CD14-positive monocyte (primary cell): ENCODE results near the gene PTPN14. TPM values are rescaled to one million over a fixed set of nuclear protein-coding genes. Genes with fewer than 3 reads are reported as not detected.

Experiments
- DNase-seq, 3 donors: peaks; one replicate each; pipeline ENCODE4 v3.0.0-alpha.2; 2011 to 2022
- H2AFZ ChIP-seq: 2 replicates; pipeline ENCODE4 v1.6.0; 2012; ENCODE audit warnings: mild to moderate bottlenecking, low read depth, low read length, inconsistent platforms; ENCODE audit not compliant: insufficient read depth, poor library complexity, severe bottlenecking
- H3K27ac ChIP-seq, 2 donors: 1 replicate in 1 of 2; 2 replicates in 1 of 2; pipeline ENCODE4 v1.5.1; 2012 to 2013; ENCODE audit warnings: low read length in 2 of 2, control low read depth in 1 of 2, inconsistent platforms in 1 of 2, low read depth in 1 of 2, mild to moderate bottlenecking in 1 of 2
- H3K27me3 ChIP-seq, 2 donors: one replicate each; pipeline versions ENCODE4 v1.6.0 to v1.6.1; 2011 to 2013; ENCODE audit warnings: low read length in 2 of 2; ENCODE audit not compliant: control insufficient read depth in 2 of 2, insufficient read depth in 2 of 2
- H3K36me3 ChIP-seq, 2 donors: replicated peaks in 1 of 2; 1 replicate in 1 of 2; 2 replicates in 1 of 2; pipeline versions ENCODE4 v1.5.1 to v1.6.1; 2012 to 2013; ENCODE audit warnings: low read length in 2 of 2, control low read depth in 1 of 2, inconsistent platforms in 1 of 2, mild to moderate bottlenecking in 1 of 2; ENCODE audit not compliant: insufficient read depth in 2 of 2, control insufficient read depth in 1 of 2
- H3K4me1 ChIP-seq, 2 donors: 1 replicate in 1 of 2; 2 replicates in 1 of 2; pipeline versions ENCODE4 v1.5.1 to v1.6.1; 2012 to 2013; ENCODE audit warnings: low read length in 2 of 2, control low read depth in 1 of 2, inconsistent platforms in 1 of 2, mild to moderate bottlenecking in 1 of 2, moderate library complexity in 1 of 2; ENCODE audit not compliant: insufficient read depth in 2 of 2, control insufficient read depth in 1 of 2
- H3K4me2 ChIP-seq: replicated peaks from 2 replicates; pipeline ENCODE3; 2012; ENCODE audit warnings: low read length, moderate library complexity, mild to moderate bottlenecking; ENCODE audit not compliant: poor library complexity, severe bottlenecking; ENCODE audit errors: extremely low read depth
- H3K4me3 ChIP-seq, 3 experiments: fragments of 200-600 bp in 1 of 3; sonication (generic) in 1 of 3; replicated peaks in 1 of 3; 1 replicate in 2 of 3; 2 replicates in 1 of 3; pipeline ENCODE4 v1.5.1; 2011 to 2013; ENCODE audit warnings: low read length in 3 of 3, mild to moderate bottlenecking in 3 of 3, control low read depth in 2 of 3, low read depth in 2 of 3, inconsistent platforms in 1 of 3, moderate library complexity in 1 of 3
- H3K79me2 ChIP-seq: 2 replicates; pipeline ENCODE4 v1.6.0; 2012; ENCODE audit warnings: mild to moderate bottlenecking, control low read depth, inconsistent platforms, low read length, moderate library complexity; ENCODE audit not compliant: insufficient read depth
- H3K9ac ChIP-seq: 2 replicates; pipeline ENCODE4 v1.6.0; 2017; ENCODE audit warnings: low read length, mild to moderate bottlenecking; ENCODE audit not compliant: insufficient read depth, poor library complexity, severe bottlenecking
- H3K9me3 ChIP-seq, 2 donors: replicated peaks in 1 of 2; 1 replicate in 1 of 2; 2 replicates in 1 of 2; pipeline versions ENCODE4 v1.5.1 to v1.6.1; 2012 to 2013; ENCODE audit warnings: low read length in 2 of 2, control low read depth in 1 of 2; ENCODE audit not compliant: control insufficient read depth in 1 of 2, insufficient read depth in 1 of 2
- H4K20me1 ChIP-seq: 2 replicates; pipeline ENCODE4 v1.6.0; 2012; ENCODE audit warnings: mild to moderate bottlenecking, low read length, control low read depth, moderate library complexity; ENCODE audit not compliant: insufficient read depth
- H3K27ac Mint-ChIP-seq, 7 donors: one replicate each; pipeline ENCODE4 v1.8.0; 2020; ENCODE audit warnings: mild to moderate bottlenecking in 7 of 7, mixed read lengths in 7 of 7, moderate library complexity in 6 of 7, inconsistent platforms in 2 of 7
- H3K27me3 Mint-ChIP-seq, 3 donors: one replicate each; pipeline ENCODE4 v1.8.0; 2021 to 2022; ENCODE audit warnings: low read depth in 3 of 3, mild to moderate bottlenecking in 3 of 3, mixed read lengths in 3 of 3, moderate library complexity in 3 of 3, inconsistent platforms in 1 of 3
- H3K36me3 Mint-ChIP-seq, 2 donors: one replicate each; pipeline ENCODE4 v1.8.0; 2020; ENCODE audit warnings: mixed read lengths in 2 of 2, inconsistent platforms in 1 of 2, mild to moderate bottlenecking in 1 of 2
- H3K4me1 Mint-ChIP-seq: one replicate; pipeline ENCODE4 v1.8.0; 2020; ENCODE audit warnings: mild to moderate bottlenecking, mixed read lengths
- H3K4me3 Mint-ChIP-seq, 2 donors: one replicate each; pipeline ENCODE4 v1.8.0; 2020; ENCODE audit warnings: mild to moderate bottlenecking in 2 of 2, mixed read lengths in 2 of 2, moderate library complexity in 1 of 2
- H3K9me3 Mint-ChIP-seq, 7 donors: one replicate each; pipeline ENCODE4 v1.8.0; 2020 to 2022; ENCODE audit warnings: mixed read lengths in 7 of 7, mild to moderate bottlenecking in 6 of 7, moderate library complexity in 6 of 7, inconsistent platforms in 2 of 7
- WGBS: methylation state at CpG from one replicate; pipeline ENCODE4 v1.1.5; 2013; ENCODE audit warnings: missing lambda C conversion rate; ENCODE audit not compliant: insufficient coverage; 5-methylcytosine and 5-hydroxymethylcytosine counted together
- intact Hi-C, 2 donors: fragments of 100-400 bp; cut with micrococcal nuclease; formaldehyde crosslinking; loops; one replicate each; pipeline versions ENCODE4 v1.15.0 to v1.15.1; 2023
- polyA plus RNA-seq, 3 donors: library from polyadenylated mRNA; depleted of rRNA in 1 of 3; unstranded in 2 of 3; stranded (reverse) in 1 of 3; fragments of 300-500 nt in 2 of 3; fragments of >200 nt in 1 of 3; fragmentation: Illumina TruSeq in 2 of 3; gene quantifications; 1 replicate in 2 of 3; 2 replicates in 1 of 3; pipeline ENCODE4 v1.2.3, GENCODE V29; 2012 to 2021
- TF ChIP-seq, protein P1 (sequence below): fragments of 200-600 bp; IDR thresholded peaks from one replicate; pipeline ENCODE4 v1.8.0; 2022; ENCODE audit warnings: antibody characterized with exemption, mild to moderate bottlenecking

Gene PTPN14
- polyA plus RNA-seq, 3 donors, result 0.01 TPM; not detected in 1

- Mint-ChIP-seq H3K36me3 (no peaks in the 10 kb centered on the region), H3K27ac (no peak overlapping the region), H3K4me1 (no peaks in the 10 kb centered on the region), H3K27me3 (peaks cover 2 to 7% (median 4%) of the 10 kb centered on the region in 3 donors), H3K4me3 (no peak overlapping the region), H3K9me3 (peaks cover 0 to under 1% (median 0%) of the 10 kb centered on the region in 7 donors)
- no peak overlapping the region for H3K9ac ChIP-seq
- H3K79me2 ChIP-seq, result no peaks in the 10 kb centered on the region
- TF ChIP-seq, protein P1, sequence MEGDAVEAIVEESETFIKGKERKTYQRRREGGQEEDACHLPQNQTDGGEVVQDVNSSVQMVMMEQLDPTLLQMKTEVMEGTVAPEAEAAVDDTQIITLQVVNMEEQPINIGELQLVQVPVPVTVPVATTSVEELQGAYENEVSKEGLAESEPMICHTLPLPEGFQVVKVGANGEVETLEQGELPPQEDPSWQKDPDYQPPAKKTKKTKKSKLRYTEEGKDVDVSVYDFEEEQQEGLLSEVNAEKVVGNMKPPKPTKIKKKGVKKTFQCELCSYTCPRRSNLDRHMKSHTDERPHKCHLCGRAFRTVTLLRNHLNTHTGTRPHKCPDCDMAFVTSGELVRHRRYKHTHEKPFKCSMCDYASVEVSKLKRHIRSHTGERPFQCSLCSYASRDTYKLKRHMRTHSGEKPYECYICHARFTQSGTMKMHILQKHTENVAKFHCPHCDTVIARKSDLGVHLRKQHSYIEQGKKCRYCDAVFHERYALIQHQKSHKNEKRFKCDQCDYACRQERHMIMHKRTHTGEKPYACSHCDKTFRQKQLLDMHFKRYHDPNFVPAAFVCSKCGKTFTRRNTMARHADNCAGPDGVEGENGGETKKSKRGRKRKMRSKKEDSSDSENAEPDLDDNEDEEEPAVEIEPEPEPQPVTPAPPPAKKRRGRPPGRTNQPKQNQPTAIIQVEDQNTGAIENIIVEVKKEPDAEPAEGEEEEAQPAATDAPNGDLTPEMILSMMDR, result no peak
- H3K9me3 ChIP-seq, result no peaks in the 10 kb centered on the region
- H3K27ac ChIP-seq, result no peak overlapping the region
- intact Hi-C loops, result no loop called here
- DNase-seq, result no peak
- no peak overlapping the region for H2AFZ ChIP-seq
- H3K36me3 ChIP-seq, result no peaks in the 10 kb centered on the region
- WGBS, result 100% methylated on average over 2 of the region's 6 CpGs
- H4K20me1 ChIP-seq, result no peaks in the 10 kb centered on the region
- H3K27me3 ChIP-seq, result no peaks in the 10 kb centered on the region
- no peak overlapping the region for H3K4me3 ChIP-seq
- H3K4me2 ChIP-seq, result no peak overlapping the region
- H3K4me1 ChIP-seq, result no peaks in the 10 kb centered on the region
These were observed 31.7 kb upstream of the PTPN14 start for GRCh38 chr1:214583113-214583512.

DNA sequence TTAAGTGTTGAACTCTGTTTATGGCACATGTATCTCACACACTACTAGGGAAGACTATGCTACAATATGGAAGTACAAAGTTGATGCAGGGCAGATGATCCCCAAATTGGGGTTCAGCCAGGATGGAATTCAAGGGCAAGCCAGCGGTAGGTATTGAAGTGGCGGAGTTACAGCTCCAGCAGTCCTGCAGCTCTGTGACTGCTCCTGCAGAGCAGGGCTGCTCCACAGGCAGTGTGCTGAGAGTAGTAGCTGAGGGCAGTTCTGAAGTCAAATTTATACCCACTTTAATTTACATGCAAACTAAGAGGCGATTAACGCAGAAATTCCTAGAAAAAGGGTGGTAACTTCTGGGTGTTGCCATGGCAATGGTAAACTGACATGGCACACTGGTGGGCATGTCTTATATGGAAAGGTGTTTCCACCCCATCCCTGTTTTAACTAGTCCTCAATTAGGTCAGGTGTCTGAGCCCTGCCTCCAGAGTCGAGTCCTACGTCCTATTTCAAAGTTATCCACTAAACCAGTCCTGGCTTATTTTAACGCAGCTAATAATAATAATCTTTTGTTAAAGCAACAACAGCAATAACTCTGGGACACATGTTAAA is 31.0 kb upstream of the PTPN14 start:
- TF ChIP-seq, protein P1, result no peak
- Mint-ChIP-seq H3K36me3 (no peaks in the 10 kb centered on the region), H3K9me3 (peaks cover 0 to 8% (median 1%) of the 10 kb centered on the region in 7 donors), H3K4me3 (no peak overlapping the region), H3K27me3 (peaks cover 2 to 7% (median 4%) of the 10 kb centered on the region in 3 donors), H3K4me1 (no peaks in the 10 kb centered on the region), H3K27ac (no peak overlapping the region)
- no peaks in the 10 kb centered on the region for H3K4me1 ChIP-seq
- intact Hi-C loops, result no loop called here
- H3K27me3 ChIP-seq, result no peaks in the 10 kb centered on the region
- H3K27ac ChIP-seq, result no peak overlapping the region
- H3K36me3 ChIP-seq, result no peaks in the 10 kb centered on the region
- peaks cover under 1% of the 10 kb centered on the region in 2 donors for H3K9me3 ChIP-seq
- no CpG with 5 or more reads among the region's 7 CpGs for WGBS
- no peak overlapping the region for H3K4me2 ChIP-seq
- H3K4me3 ChIP-seq, result no peak overlapping the region
- H3K79me2 ChIP-seq, result no peaks in the 10 kb centered on the region
- H4K20me1 ChIP-seq, result no peaks in the 10 kb centered on the region
- H3K9ac ChIP-seq, result no peak overlapping the region
- no peak overlapping the region for H2AFZ ChIP-seq
- no peak for DNase-seq
